Measurements from ENCODE around the gene UQCRHL.
A peak's percentile ranks its signal among the peaks of the same experiment; 100 is the strongest.

UQCRHL gene

DNA sequence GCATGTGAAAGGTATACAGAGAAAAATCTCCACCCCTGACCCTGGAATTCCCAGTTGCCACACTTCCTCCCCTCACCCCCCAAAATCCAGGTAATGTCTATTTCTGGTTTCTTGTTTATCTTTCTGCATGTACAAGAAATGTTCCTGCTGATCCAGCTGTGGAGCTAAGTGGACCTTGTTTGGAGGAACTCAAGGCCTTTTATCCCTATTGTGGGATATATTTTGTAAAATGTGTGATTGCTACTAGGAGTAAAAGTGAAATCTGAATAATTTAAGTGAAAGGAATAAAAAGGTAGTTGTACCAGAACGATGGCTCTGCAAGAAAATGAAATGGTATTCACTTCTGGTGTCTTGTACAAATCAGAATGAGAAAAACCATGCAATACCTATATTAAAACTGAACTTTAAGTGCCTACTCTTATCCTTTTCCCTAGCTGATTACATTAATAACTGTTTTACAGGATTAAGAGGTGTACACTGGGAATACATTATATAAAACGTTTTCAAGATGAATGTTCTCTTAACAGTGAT is 43.1 kb upstream of the UQCRHL start:
- Histone ChIP-seq H3K27ac (replicated peaks) (peak overlapping the region; percentile 82), H3K4me3 (replicated peaks; ENCODE audit: insufficient read depth, low read length) (peak overlapping the region; percentile 67), H3K27me3 (ENCODE audit: insufficient read depth, poor library complexity, severe bottlenecking) (no peaks in the 10 kb centered on the region)
- DNase-seq (ENCODE audit: low read depth in 1 of 2, low spot score in 1 of 2): no peak
- TF ChIP-seq POLR2AphosphoS5 (IDR thresholded peaks at IDR 0.05; ENCODE audit: low read depth) (no peak), SPI1 (IDR thresholded peaks at IDR 0.05; ENCODE audit: borderline replicate concordance, low read depth) (no peak), GABPA (IDR thresholded peaks at IDR 0.05; ENCODE audit: low read depth) (no peak)
- TF ChIP-seq, protein P1, sequence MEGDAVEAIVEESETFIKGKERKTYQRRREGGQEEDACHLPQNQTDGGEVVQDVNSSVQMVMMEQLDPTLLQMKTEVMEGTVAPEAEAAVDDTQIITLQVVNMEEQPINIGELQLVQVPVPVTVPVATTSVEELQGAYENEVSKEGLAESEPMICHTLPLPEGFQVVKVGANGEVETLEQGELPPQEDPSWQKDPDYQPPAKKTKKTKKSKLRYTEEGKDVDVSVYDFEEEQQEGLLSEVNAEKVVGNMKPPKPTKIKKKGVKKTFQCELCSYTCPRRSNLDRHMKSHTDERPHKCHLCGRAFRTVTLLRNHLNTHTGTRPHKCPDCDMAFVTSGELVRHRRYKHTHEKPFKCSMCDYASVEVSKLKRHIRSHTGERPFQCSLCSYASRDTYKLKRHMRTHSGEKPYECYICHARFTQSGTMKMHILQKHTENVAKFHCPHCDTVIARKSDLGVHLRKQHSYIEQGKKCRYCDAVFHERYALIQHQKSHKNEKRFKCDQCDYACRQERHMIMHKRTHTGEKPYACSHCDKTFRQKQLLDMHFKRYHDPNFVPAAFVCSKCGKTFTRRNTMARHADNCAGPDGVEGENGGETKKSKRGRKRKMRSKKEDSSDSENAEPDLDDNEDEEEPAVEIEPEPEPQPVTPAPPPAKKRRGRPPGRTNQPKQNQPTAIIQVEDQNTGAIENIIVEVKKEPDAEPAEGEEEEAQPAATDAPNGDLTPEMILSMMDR (IDR thresholded peaks at IDR 0.05; ENCODE audit: insufficient read depth, low read length): no peak
- TF ChIP-seq, protein P2, sequence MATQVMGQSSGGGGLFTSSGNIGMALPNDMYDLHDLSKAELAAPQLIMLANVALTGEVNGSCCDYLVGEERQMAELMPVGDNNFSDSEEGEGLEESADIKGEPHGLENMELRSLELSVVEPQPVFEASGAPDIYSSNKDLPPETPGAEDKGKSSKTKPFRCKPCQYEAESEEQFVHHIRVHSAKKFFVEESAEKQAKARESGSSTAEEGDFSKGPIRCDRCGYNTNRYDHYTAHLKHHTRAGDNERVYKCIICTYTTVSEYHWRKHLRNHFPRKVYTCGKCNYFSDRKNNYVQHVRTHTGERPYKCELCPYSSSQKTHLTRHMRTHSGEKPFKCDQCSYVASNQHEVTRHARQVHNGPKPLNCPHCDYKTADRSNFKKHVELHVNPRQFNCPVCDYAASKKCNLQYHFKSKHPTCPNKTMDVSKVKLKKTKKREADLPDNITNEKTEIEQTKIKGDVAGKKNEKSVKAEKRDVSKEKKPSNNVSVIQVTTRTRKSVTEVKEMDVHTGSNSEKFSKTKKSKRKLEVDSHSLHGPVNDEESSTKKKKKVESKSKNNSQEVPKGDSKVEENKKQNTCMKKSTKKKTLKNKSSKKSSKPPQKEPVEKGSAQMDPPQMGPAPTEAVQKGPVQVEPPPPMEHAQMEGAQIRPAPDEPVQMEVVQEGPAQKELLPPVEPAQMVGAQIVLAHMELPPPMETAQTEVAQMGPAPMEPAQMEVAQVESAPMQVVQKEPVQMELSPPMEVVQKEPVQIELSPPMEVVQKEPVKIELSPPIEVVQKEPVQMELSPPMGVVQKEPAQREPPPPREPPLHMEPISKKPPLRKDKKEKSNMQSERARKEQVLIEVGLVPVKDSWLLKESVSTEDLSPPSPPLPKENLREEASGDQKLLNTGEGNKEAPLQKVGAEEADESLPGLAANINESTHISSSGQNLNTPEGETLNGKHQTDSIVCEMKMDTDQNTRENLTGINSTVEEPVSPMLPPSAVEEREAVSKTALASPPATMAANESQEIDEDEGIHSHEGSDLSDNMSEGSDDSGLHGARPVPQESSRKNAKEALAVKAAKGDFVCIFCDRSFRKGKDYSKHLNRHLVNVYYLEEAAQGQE (IDR thresholded peaks at IDR 0.05; ENCODE audit: insufficient replicate concordance, low read depth): no peak

DNA sequence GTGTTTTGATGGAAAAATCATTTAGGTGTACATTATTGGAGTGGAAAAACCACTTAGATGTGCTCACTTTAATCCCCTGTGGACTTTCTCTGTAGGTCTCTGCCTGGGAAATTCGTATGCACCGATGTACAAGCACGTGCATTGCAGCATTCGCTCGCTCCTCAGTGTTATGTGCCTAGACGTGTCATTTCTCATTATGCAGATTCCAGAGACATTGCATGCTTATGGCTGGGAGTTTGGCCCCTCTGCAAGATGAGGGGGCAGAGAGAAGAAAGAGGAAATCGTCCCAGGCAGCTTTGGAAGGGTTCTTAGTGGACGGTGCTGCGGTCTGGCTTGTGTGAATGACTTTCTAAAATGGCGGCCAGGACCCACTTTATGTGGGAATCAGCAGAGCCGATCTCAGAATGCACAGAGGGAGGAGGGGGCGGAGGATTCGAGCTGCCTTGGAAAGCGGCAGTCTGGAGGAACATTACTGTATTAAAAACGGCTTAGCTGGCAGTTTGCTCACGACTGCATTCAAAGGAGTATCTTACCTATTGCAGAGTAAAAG is 42.4 kb upstream of the UQCRHL start:
- TF ChIP-seq, protein P2 (IDR thresholded peaks at IDR 0.05; ENCODE audit: insufficient replicate concordance, low read depth): peak; percentile 49
- TF ChIP-seq, protein P1 (IDR thresholded peaks at IDR 0.05; ENCODE audit: insufficient read depth, low read length): no peak
- peak; percentile 72; the same call in 1 of the 2 replicates for TF ChIP-seq SPI1 (IDR thresholded peaks at IDR 0.05; ENCODE audit: borderline replicate concordance, low read depth)
- Histone ChIP-seq H3K27ac (replicated peaks) (peak overlapping the region; percentile 82), H3K27me3 (ENCODE audit: insufficient read depth, poor library complexity, severe bottlenecking) (no peaks in the 10 kb centered on the region), H3K4me3 (replicated peaks; ENCODE audit: insufficient read depth, low read length) (peak overlapping the region; percentile 67)
- peak in 1 of 2 experiments; percentile 74 for DNase-seq (ENCODE audit: low read depth in 1 of 2, low spot score in 1 of 2)

DNA sequence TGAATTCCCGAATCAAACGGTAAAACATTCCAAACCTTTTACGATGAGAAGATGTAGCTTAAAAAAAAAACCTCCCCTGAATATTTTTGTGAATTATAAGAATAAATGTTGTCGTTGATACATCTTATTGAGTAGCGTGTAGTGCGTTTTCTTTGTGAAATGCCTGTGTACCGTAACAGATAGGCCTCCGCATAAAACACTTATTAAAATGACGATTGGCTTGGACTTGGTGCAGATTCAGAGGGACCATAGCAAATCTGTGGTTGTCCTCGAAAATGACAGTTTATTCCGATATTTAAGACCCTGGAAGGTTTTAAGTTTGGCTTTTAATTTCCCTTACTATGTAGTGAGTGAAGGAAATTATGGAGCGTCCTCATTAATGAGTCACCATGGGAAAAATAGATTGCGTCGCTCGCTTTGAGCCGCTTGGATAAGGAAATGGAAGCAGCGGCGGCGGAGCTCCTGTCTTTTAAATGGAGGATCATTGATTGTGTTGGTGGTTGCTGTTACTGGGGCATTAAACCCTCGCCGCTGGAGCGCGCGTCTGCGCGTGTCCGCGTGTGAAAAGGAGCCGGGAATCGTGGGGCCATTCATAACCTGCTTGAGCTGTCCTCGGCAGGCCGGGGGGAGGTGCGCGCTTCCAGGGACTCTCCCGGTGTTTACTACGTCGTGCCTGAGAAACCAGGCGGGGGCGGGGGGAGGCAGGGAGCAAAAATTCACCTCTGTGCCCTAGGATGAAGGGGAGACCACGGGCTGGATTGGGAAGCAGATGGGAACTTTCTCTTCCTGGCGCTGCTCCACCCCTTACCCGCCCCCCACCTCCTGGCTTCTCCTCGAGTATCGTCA is 41.7 kb upstream of the UQCRHL start:
- peak; percentile 65 to 74 for DNase-seq (ENCODE audit: low read depth in 1 of 2, low spot score in 1 of 2)
- Histone ChIP-seq H3K27ac (replicated peaks) (peak overlapping the region; percentile 82), H3K27me3 (ENCODE audit: insufficient read depth, poor library complexity, severe bottlenecking) (no peaks in the 10 kb centered on the region), H3K4me3 (replicated peaks; ENCODE audit: insufficient read depth, low read length) (peak overlapping the region; percentile 67)
- TF ChIP-seq, protein P2 (IDR thresholded peaks at IDR 0.05; ENCODE audit: insufficient replicate concordance, low read depth): no peak
- TF ChIP-seq SPI1 (IDR thresholded peaks at IDR 0.05; ENCODE audit: borderline replicate concordance, low read depth) (no peak), POLR2AphosphoS5 (IDR thresholded peaks at IDR 0.05; ENCODE audit: low read depth) (0 out of 2 replicates have a peak, but pooled peaks have one; percentile 29), GABPA (IDR thresholded peaks at IDR 0.05; ENCODE audit: low read depth) (no peak)
- TF ChIP-seq, protein P1 (IDR thresholded peaks at IDR 0.05; ENCODE audit: insufficient read depth, low read length): no peak

All from HL-60 (cell line).